Measurements from ENCODE around the gene ANGEL1. TPM values are rescaled to one million over a fixed set of nuclear protein-coding genes. Genes with fewer than 3 reads are reported as not detected.

The ANGEL1 gene
- polyA plus RNA-seq, 4 donors: 1.6 to 25.7 (median 5.7) TPM

DNA sequence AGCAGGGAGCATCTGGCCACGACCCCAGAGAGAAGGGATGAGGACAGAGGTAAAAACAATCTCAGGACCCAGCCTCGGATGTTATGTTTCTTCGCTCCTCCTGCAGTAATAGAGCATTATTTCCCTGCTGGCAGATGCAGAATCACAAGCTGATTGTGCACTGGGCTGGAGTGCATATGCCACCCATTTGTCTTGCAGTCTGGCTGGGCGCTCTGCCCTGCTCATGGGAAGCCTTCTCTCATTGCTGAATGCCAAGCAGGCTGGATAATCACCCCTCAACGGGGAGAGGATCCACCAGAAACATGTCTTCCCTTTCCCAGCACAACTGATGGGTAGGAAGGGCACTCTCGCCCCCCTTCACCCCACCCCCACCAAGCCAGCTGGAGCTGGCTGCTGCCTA is 59.9 kb downstream of the ANGEL1 start:
- WGBS, 3 donors: 44 to 63% (median 46%) methylated on average over 6 of the region's 6 CpGs
- DNase-seq (no peak), FAIRE-seq (no peak)
- Histone ChIP-seq H3K4me1 (ENCODE audit: control insufficient read depth in 3 of 3, insufficient read depth in 2 of 3, low read depth in 1 of 3, low read length in 2 of 3) (no peaks in the 10 kb centered on the region), H3K27me3 (ENCODE audit: control insufficient read depth in 3 of 3, insufficient read depth in 3 of 3, low read length in 3 of 3) (no peaks in the 10 kb centered on the region), H3K4me3 (ENCODE audit: low read depth in 1 of 3, low read length in 3 of 3) (no peak overlapping the region), H3K36me3 (ENCODE audit: control insufficient read depth in 3 of 3, insufficient read depth in 2 of 3, low read depth in 1 of 3, low read length in 3 of 3) (no peaks in the 10 kb centered on the region), H3K9me3 (ENCODE audit: control insufficient read depth in 2 of 2, insufficient read depth in 1 of 2, low read depth in 1 of 2, low read length in 1 of 2) (no peaks in the 10 kb centered on the region), H3K27ac (ENCODE audit: low read depth in 1 of 3, low read length in 2 of 3) (no peak overlapping the region)

DNA sequence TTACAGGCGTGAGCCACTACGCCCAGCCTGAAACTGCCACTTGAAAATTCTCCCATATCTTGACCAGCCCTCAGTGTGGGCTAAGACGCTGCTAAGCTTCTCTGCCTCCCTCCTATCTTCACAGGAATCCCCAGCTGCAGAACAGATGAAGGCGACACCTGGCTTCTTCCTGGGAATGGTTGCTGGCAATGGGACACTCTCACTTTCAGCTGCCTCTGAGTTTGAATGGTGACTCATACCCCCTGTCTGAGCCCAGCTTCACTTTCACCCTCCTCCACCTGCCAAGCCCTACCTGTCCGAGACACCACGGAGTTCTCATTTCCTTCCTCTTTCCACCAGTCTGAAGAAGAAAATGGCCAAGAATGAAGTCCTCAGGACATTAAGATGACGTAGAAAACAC is 69.7 kb downstream of the ANGEL1 start:
- 74 to 81% (median 77%) methylated on average over 7 of the region's 7 CpGs for WGBS, 3 donors
- DNase-seq: no peak
- no peaks in the 10 kb centered on the region for H3K36me3 ChIP-seq (ENCODE audit: control insufficient read depth in 3 of 3, insufficient read depth in 2 of 3, low read depth in 1 of 3, low read length in 3 of 3)
- H3K4me3 ChIP-seq (ENCODE audit: low read depth in 1 of 3, low read length in 3 of 3): no peak overlapping the region
- H3K27me3 ChIP-seq (ENCODE audit: control insufficient read depth in 3 of 3, insufficient read depth in 3 of 3, low read length in 3 of 3): peaks cover 0 to 2% (median 0%) of the 10 kb centered on the region in 3 donors
- no peak for FAIRE-seq
- H3K27ac ChIP-seq (ENCODE audit: low read depth in 1 of 3, low read length in 2 of 3): no peak overlapping the region
- H3K9me3 ChIP-seq (ENCODE audit: control insufficient read depth in 2 of 2, insufficient read depth in 1 of 2, low read depth in 1 of 2, low read length in 1 of 2): peaks cover 0 to 10% of the 10 kb centered on the region in 2 donors
- no peaks in the 10 kb centered on the region for H3K4me1 ChIP-seq (ENCODE audit: control insufficient read depth in 3 of 3, insufficient read depth in 2 of 3, low read depth in 1 of 3, low read length in 2 of 3)

DNA sequence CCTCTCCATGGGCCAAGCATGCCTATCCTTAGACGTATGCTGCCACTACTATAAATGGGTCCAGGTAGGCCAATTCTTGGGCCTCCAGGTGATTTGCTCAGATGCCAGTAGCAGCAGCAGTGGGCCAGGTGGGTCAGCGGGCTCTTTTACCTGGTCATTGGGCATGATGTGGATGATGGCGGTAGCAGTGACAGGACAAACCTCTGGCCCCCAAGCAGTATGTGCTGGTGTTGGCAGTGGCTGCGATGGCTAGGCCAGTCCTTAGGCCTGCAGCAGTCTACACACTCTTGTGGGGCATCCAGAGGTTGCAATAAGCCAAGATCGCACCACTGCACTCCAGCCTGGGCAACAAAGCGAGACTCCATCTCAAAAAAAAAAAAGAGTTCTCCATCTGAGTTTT is 70.5 kb downstream of the ANGEL1 start:
- H3K4me3 ChIP-seq (ENCODE audit: low read depth in 1 of 3, low read length in 3 of 3): no peak overlapping the region
- DNase-seq (no peak), FAIRE-seq (no peak)
- 81 to 89% (median 82%) methylated on average over 6 of the region's 6 CpGs for WGBS, 3 donors
- H3K27me3 ChIP-seq (ENCODE audit: control insufficient read depth in 3 of 3, insufficient read depth in 3 of 3, low read length in 3 of 3): peaks cover 0 to 2% (median 0%) of the 10 kb centered on the region in 3 donors
- H3K36me3 ChIP-seq (ENCODE audit: control insufficient read depth in 3 of 3, insufficient read depth in 2 of 3, low read depth in 1 of 3, low read length in 3 of 3): no peaks in the 10 kb centered on the region
- H3K4me1 ChIP-seq (ENCODE audit: control insufficient read depth in 3 of 3, insufficient read depth in 2 of 3, low read depth in 1 of 3, low read length in 2 of 3): no peaks in the 10 kb centered on the region
- peaks cover 0 to 10% of the 10 kb centered on the region in 2 donors for H3K9me3 ChIP-seq (ENCODE audit: control insufficient read depth in 2 of 2, insufficient read depth in 1 of 2, low read depth in 1 of 2, low read length in 1 of 2)
- no peak overlapping the region for H3K27ac ChIP-seq (ENCODE audit: low read depth in 1 of 3, low read length in 2 of 3)

DNA sequence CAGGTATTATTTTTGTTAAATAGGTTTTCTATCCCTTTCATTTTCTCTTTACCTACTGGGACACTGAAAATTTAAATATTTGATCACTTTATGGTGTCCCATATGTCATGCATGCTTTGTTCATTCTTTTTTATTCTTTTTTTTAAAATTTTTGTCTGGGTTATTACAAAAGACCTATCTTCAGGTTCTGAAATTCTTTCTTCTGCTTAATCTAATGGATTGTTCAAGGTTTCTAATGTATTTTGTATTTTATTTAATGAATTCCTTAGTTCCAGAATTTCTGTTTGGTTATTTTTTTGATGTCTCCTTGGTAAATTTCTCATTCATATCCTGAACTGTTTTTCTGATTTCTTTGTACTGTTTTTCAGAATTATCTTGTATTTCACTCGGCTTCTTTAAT is 71.6 kb downstream of the ANGEL1 start:
- FAIRE-seq (no peak), DNase-seq (no peak)
- Histone ChIP-seq H3K9me3 (ENCODE audit: control insufficient read depth in 2 of 2, insufficient read depth in 1 of 2, low read depth in 1 of 2, low read length in 1 of 2) (peaks cover 0 to 10% of the 10 kb centered on the region in 2 donors), H3K36me3 (ENCODE audit: control insufficient read depth in 3 of 3, insufficient read depth in 2 of 3, low read depth in 1 of 3, low read length in 3 of 3) (no peaks in the 10 kb centered on the region), H3K27me3 (ENCODE audit: control insufficient read depth in 3 of 3, insufficient read depth in 3 of 3, low read length in 3 of 3) (peaks cover 0 to 2% (median 0%) of the 10 kb centered on the region in 3 donors), H3K4me1 (ENCODE audit: control insufficient read depth in 3 of 3, insufficient read depth in 2 of 3, low read depth in 1 of 3, low read length in 2 of 3) (no peaks in the 10 kb centered on the region), H3K27ac (ENCODE audit: low read depth in 1 of 3, low read length in 2 of 3) (no peak overlapping the region), H3K4me3 (ENCODE audit: low read depth in 1 of 3, low read length in 3 of 3) (no peak overlapping the region)
- 69 to 88% (median 87%) methylated on average over 1 of the region's 1 CpG for WGBS, 3 donors

Other genes with a start within 250 kb of the ANGEL1 start
- 10 to 100 TPM in 1 of 4 donors, 1 to 10 TPM in 3; 1.3 to 10.8 (median 5.3) TPM for gene VASH1, start 51.4 kb downstream of the ANGEL1 start, polyA plus RNA-seq
- not detected for gene LRRC74A, start 13.5 kb upstream of the ANGEL1 start, polyA plus RNA-seq
- 10 to 100 TPM in 2 of 4 donors, 1 to 10 TPM in 2; 2.0 to 15.9 (median 8.8) TPM for gene IRF2BPL, start 215.8 kb upstream of the ANGEL1 start, polyA plus RNA-seq

Measured in small intestine (tissue), 7 donors.